Ureter (tissue), 1 donor: ENCODE data around the gene HTD2. TPM values are rescaled to one million over a fixed set of nuclear protein-coding genes. Genes with fewer than 3 reads are reported as not detected.

Experiments
- DNase-seq: peaks from one replicate; pipeline ENCODE4 v3.0.0-alpha.2; 2020; ENCODE audit warnings: low spot score
- total RNA-seq: library from RNA; stranded (reverse); gene quantifications from one replicate; pipeline ENCODE4 v1.2.4, GENCODE V29; 2023
- donor health status: DM: yes; HTN: yes; CAD: no.

Gene HTD2
- total RNA-seq, 1 donor from 2014 or later: 7.4 TPM

- DNase-seq: no peak
Observed at GRCh38 chr3:58292866-58293265, 13.5 kb upstream of the HTD2 start.

- no peak for DNase-seq
Observed at GRCh38 chr3:58293516-58293915, 12.8 kb upstream of the HTD2 start.

- no peak for DNase-seq
Observed at GRCh38 chr3:58296269-58296668, 10.1 kb upstream of the HTD2 start.

GRCh38 chr3:58296843-58297242, 9.5 kb upstream of the HTD2 start:
- no peak for DNase-seq

GRCh38 chr3:58298190-58298589, 8.1 kb upstream of the HTD2 start:
- DNase-seq: no peak

- no peak for DNase-seq
Observed at GRCh38 chr3:58299075-58299474, 7.2 kb upstream of the HTD2 start.

- no peak for DNase-seq
Observed at GRCh38 chr3:58299839-58300516, 6.3 kb upstream of the HTD2 start.

GRCh38 chr3:58307639-58308215, 1.4 kb downstream of the HTD2 start:
- no peak for DNase-seq

- no peak for DNase-seq
Observed at GRCh38 chr3:58308728-58309127, 2.4 kb downstream of the HTD2 start.

- DNase-seq: no peak
Observed at GRCh38 chr3:58317811-58318210, 11.5 kb downstream of the HTD2 start.

- no peak for DNase-seq
Observed at GRCh38 chr3:58321791-58322190, 15.5 kb downstream of the HTD2 start.

- no peak for DNase-seq
Observed at GRCh38 chr3:58322793-58323192, 16.5 kb downstream of the HTD2 start.

GRCh38 chr3:58323529-58324390, 17.4 kb downstream of the HTD2 start:
- DNase-seq: no peak

- DNase-seq: no peak
Observed at GRCh38 chr3:58324391-58325390, 18.4 kb downstream of the HTD2 start.

GRCh38 chr3:58325525-58325992, 19.2 kb downstream of the HTD2 start:
- no peak for DNase-seq

GRCh38 chr3:58326267-58326900, 20.1 kb downstream of the HTD2 start:
- DNase-seq: no peak

GRCh38 chr3:58329150-58329921, 23.0 kb downstream of the HTD2 start:
- no peak for DNase-seq

GRCh38 chr3:58329922-58330413, 23.6 kb downstream of the HTD2 start:
- DNase-seq: no peak

GRCh38 chr3:58331593-58332152, 25.4 kb downstream of the HTD2 start:
- DNase-seq: no peak
